Cardiac atrium fibroblast (primary cell): Measurements from ENCODE around the gene FAM174A. TPM values are rescaled to one million over a fixed set of nuclear protein-coding genes. Genes with fewer than 3 reads are reported as not detected.

ENCODE experiments used
- total RNA-seq: library from RNA; depleted of rRNA; stranded (reverse); fragments of >200 nt; gene quantifications from 2 replicates; pipeline ENCODE4 v1.2.3, GENCODE V29; 2015

Gene FAM174A
- total RNA-seq = 10.8 and 20.3 TPM in 2 replicates

GRCh38 chr5:100535060-100536005, at the start of gene FAM174A:
FAM174A (plus strand) TSS chr5:100535374; CDS start chr5:100535531, 157 bp downstream.

